Measurements from ENCODE around the gene CUL3.

- TF ChIP-seq CTCF (conservative IDR thresholded peaks at IDR 0.05 in 1 of 2, IDR thresholded peaks at IDR 0.05 in 1 of 2; ENCODE audit: extremely low read depth in 1 of 2, insufficient read depth in 1 of 2, low read depth in 1 of 2, low read length in 2 of 2) = no peak
- no peak for TF ChIP-seq EZH2 (IDR thresholded peaks at IDR 0.05; ENCODE audit: borderline replicate concordance, low read length)
These were observed 92.6 kb downstream of the CUL3 start for GRCh38 chr2:224492531-224492930.

Measured in mammary epithelial cell (primary cell).